ENCODE data around the gene ABHD3.

The ABHD3 gene

GRCh38 chr18:21703241-21703820 is 1.2 kb downstream of the ABHD3 start:
- DNase-seq (ENCODE audit: low read depth) = no peak
- peak overlapping the region; percentile 68 for H3K4me3 ChIP-seq (ENCODE audit: low read depth, low read length)
- TF ChIP-seq, protein P1, sequence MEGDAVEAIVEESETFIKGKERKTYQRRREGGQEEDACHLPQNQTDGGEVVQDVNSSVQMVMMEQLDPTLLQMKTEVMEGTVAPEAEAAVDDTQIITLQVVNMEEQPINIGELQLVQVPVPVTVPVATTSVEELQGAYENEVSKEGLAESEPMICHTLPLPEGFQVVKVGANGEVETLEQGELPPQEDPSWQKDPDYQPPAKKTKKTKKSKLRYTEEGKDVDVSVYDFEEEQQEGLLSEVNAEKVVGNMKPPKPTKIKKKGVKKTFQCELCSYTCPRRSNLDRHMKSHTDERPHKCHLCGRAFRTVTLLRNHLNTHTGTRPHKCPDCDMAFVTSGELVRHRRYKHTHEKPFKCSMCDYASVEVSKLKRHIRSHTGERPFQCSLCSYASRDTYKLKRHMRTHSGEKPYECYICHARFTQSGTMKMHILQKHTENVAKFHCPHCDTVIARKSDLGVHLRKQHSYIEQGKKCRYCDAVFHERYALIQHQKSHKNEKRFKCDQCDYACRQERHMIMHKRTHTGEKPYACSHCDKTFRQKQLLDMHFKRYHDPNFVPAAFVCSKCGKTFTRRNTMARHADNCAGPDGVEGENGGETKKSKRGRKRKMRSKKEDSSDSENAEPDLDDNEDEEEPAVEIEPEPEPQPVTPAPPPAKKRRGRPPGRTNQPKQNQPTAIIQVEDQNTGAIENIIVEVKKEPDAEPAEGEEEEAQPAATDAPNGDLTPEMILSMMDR (IDR thresholded peaks at IDR 0.05; ENCODE audit: low read depth, low read length, missing control alignments) = no peak

- H3K4me3 ChIP-seq (ENCODE audit: low read depth, low read length) = peak overlapping the region; percentile 14; the same call in 1 of the 2 replicates
- TF ChIP-seq, protein P1 (IDR thresholded peaks at IDR 0.05; ENCODE audit: low read depth, low read length, missing control alignments) = no peak
- DNase-seq (ENCODE audit: low read depth) = no peak
Measured at GRCh38 chr18:21702602-21703001, 2.0 kb downstream of the ABHD3 start.

DNA sequence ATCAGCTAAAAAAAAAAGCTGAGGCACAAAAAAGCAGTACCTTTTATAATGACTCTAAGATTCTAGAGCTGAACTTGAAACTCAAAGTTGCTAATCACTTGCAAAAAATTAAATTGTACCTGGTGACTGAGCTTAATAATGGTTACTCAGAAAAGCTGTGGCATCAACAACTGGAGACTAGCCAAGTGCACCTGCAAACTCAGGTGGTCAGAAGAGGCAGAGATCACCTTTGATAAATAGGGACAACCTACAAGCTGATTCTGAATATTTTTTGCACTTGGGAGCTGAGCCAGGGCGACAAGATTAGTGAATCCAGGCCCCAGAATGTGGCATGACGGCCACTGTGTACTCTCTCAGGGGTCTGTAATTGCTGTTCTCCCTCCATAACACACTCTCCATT is 3.0 kb downstream of the ABHD3 start:
- TF ChIP-seq, protein P1 (IDR thresholded peaks at IDR 0.05; ENCODE audit: low read depth, low read length, missing control alignments) = no peak
- no peak overlapping the region for H3K4me3 ChIP-seq (ENCODE audit: low read depth, low read length)
- no peak for DNase-seq (ENCODE audit: low read depth)

DNA sequence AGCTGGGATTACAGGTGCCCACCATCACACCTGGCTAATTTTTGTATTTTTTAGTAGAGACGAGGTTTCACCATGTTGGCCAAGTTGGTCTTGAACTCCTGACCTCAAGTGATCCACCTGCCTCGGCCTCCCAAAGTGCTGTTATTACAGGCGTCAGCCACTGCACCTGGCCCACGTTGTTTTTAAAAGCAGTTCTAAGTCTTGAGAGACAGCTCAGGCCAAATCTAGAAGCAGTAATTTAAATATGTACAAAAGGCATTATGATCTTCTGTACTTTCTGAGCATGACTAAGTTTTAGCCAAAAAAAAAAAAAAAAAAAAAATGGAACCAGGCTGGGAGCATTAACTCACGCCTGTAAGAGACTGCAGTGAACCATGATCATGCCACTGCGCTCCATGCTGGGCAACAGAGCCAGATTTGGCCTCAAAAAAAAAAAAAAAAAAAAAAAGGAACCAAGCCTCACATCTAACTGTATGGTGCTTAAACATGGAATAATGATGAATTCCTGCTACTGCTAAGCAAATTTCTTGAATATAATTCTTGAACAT is 4.0 kb downstream of the ABHD3 start:
- DNase-seq (ENCODE audit: low read depth) = no peak
- H3K4me3 ChIP-seq (ENCODE audit: low read depth, low read length) = no peak overlapping the region
- TF ChIP-seq, protein P1 (IDR thresholded peaks at IDR 0.05; ENCODE audit: low read depth, low read length, missing control alignments) = no peak

DNA sequence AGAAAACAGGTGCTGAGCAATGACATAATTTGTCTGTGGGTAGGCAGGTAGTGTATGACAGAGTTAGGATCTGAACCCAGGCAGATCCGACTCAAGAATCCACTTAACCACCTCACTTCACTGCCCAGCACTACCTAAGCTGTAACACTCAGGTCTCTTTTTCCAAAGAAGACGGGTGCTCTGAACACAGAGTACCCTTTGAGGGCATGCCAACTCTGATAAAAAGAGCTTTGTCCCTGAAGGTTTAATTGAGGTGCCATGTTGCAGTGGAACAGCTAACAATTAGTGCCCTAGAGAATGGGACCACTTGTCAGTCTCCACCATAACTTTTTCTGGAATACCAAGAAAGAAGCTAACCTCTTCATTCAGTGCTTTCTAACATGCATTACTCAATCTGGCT is 11.3 kb downstream of the ABHD3 start:
- no peak for DNase-seq (ENCODE audit: low read depth)
- TF ChIP-seq, protein P1 (IDR thresholded peaks at IDR 0.05; ENCODE audit: low read depth, low read length, missing control alignments) = no peak

DNA sequence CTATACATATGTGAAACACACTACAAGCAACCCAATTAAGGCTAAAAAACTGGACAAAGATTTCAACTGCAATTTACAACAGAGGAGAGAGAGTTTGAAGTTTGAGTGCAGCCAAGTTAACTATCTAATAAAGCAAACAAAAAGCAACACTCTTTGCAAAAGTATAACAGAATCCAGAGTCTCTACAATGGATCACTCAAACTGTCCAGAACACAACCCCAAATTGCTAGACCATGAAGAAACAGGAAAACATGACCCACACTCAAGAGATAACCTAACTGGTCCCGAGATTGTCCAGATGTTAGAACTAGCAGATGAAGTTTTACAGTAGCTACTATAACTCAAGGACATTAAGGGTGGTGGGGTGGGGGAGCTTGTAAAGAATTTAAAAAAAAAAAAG is 14.8 kb downstream of the ABHD3 start:
- H3K4me3 ChIP-seq (ENCODE audit: low read depth, low read length) = no peak overlapping the region
- TF ChIP-seq, protein P1 (IDR thresholded peaks at IDR 0.05; ENCODE audit: low read depth, low read length, missing control alignments) = no peak
- no peak for DNase-seq (ENCODE audit: low read depth)

More for the DNA sequence above, 11.3 kb downstream of the ABHD3 start:
- no peak overlapping the region for H3K4me3 ChIP-seq (ENCODE audit: low read depth, low read length)
